GM15510 (cell line): Measurements from ENCODE around the gene CUL9.

ENCODE experiments used
- POLR2A ChIP-seq: IDR thresholded peaks from 3 replicates; pipeline ENCODE4 v1.6.1; 2011; ENCODE audit warnings: borderline replicate concordance; ENCODE audit not compliant: insufficient read length; ENCODE audit errors: extremely low read depth

The CUL9 gene

GRCh38 chr6:43183441-43183840 is 1.4 kb downstream of the CUL9 start:
- no peak for TF ChIP-seq POLR2A

GRCh38 chr6:43184268-43184985 is 2.4 kb downstream of the CUL9 start:
- no peak for TF ChIP-seq POLR2A

GRCh38 chr6:43185391-43185985 is 3.5 kb downstream of the CUL9 start:
- no peak for TF ChIP-seq POLR2A

- TF ChIP-seq POLR2A = no peak
Measured at GRCh38 chr6:43186019-43186418, 4.0 kb downstream of the CUL9 start.

- no peak for TF ChIP-seq POLR2A
Measured at GRCh38 chr6:43186706-43187105, 4.7 kb downstream of the CUL9 start.

GRCh38 chr6:43187821-43188220 is 5.8 kb downstream of the CUL9 start:
- no peak for TF ChIP-seq POLR2A

- no peak for TF ChIP-seq POLR2A
Measured at GRCh38 chr6:43188426-43188825, 6.4 kb downstream of the CUL9 start.

GRCh38 chr6:43189776-43190304 is 7.8 kb downstream of the CUL9 start:
- no peak for TF ChIP-seq POLR2A

- TF ChIP-seq POLR2A = no peak
Measured at GRCh38 chr6:43192911-43193310, 10.9 kb downstream of the CUL9 start.

- TF ChIP-seq POLR2A = no peak
Measured at GRCh38 chr6:43193929-43194328, 11.9 kb downstream of the CUL9 start.

- no peak for TF ChIP-seq POLR2A
Measured at GRCh38 chr6:43196337-43196736, 14.3 kb downstream of the CUL9 start.

GRCh38 chr6:43199912-43200311 is 17.9 kb downstream of the CUL9 start:
- TF ChIP-seq POLR2A = no peak

GRCh38 chr6:43200541-43200940 is 18.5 kb downstream of the CUL9 start:
- no peak for TF ChIP-seq POLR2A

- no peak for TF ChIP-seq POLR2A
Measured at GRCh38 chr6:43202451-43202850, 20.5 kb downstream of the CUL9 start.

- TF ChIP-seq POLR2A = no peak
Measured at GRCh38 chr6:43203029-43203717, 21.2 kb downstream of the CUL9 start.
